ENCODE results near the gene TAS1R1.
A peak's percentile ranks its signal among the peaks of the same experiment; 100 is the strongest.

Gene TAS1R1

GRCh38 chr1:6554907-6555778 lies at the start of gene TAS1R1:
Gene TAS1R1, plus strand, starts transcription at chr1:6555307. Its CDS starts 67 bp downstream, at chr1:6555374.
- H3K4me3 ChIP-seq (ENCODE audit: low read depth, low read length), result peak within 1 kb of the TSS; percentile 91
- no peak for DNase-seq (ENCODE audit: low read depth)
- TF ChIP-seq CTCF (IDR thresholded peaks at IDR 0.05; ENCODE audit: low read depth, low read length) (no peak), MYC (IDR thresholded peaks at IDR 0.05; ENCODE audit: low read depth, low read length) (no peak), POLR2A (IDR thresholded peaks at IDR 0.05; ENCODE audit: extremely low read depth, insufficient read length) (no peak), MAX (IDR thresholded peaks at IDR 0.05; ENCODE audit: low read depth, low read length) (no peak)

- no peak overlapping the region for H3K4me3 ChIP-seq (ENCODE audit: low read depth, low read length)
- no peak for DNase-seq (ENCODE audit: low read depth)
- no peak for TF ChIP-seq MAX (IDR thresholded peaks at IDR 0.05; ENCODE audit: low read depth, low read length)
- no peak for TF ChIP-seq MYC (IDR thresholded peaks at IDR 0.05; ENCODE audit: low read depth, low read length)
- TF ChIP-seq POLR2A (IDR thresholded peaks at IDR 0.05; ENCODE audit: extremely low read depth, insufficient read length), result no peak
- no peak for TF ChIP-seq CTCF (IDR thresholded peaks at IDR 0.05; ENCODE audit: low read depth, low read length)
These were observed 49.5 kb upstream of the TAS1R1 start for GRCh38 chr1:6505367-6506209.

GRCh38 chr1:6506210-6507036 lies 48.7 kb upstream of the TAS1R1 start:
- peak; percentile 77 for DNase-seq (ENCODE audit: low read depth)
- H3K4me3 ChIP-seq (ENCODE audit: low read depth, low read length), result no peak overlapping the region
- TF ChIP-seq MYC (IDR thresholded peaks at IDR 0.05; ENCODE audit: low read depth, low read length), result no peak
- TF ChIP-seq CTCF (IDR thresholded peaks at IDR 0.05; ENCODE audit: low read depth, low read length), result no peak
- TF ChIP-seq POLR2A (IDR thresholded peaks at IDR 0.05; ENCODE audit: extremely low read depth, insufficient read length), result no peak
- no peak for TF ChIP-seq MAX (IDR thresholded peaks at IDR 0.05; ENCODE audit: low read depth, low read length)

GRCh38 chr1:6507037-6507428 lies 48.1 kb upstream of the TAS1R1 start:
- TF ChIP-seq MAX (IDR thresholded peaks at IDR 0.05; ENCODE audit: low read depth, low read length), result no peak
- no peak for TF ChIP-seq MYC (IDR thresholded peaks at IDR 0.05; ENCODE audit: low read depth, low read length)
- no peak for TF ChIP-seq POLR2A (IDR thresholded peaks at IDR 0.05; ENCODE audit: extremely low read depth, insufficient read length)
- no peak for TF ChIP-seq CTCF (IDR thresholded peaks at IDR 0.05; ENCODE audit: low read depth, low read length)
- DNase-seq (ENCODE audit: low read depth), result peak; percentile 86
- H3K4me3 ChIP-seq (ENCODE audit: low read depth, low read length), result no peak overlapping the region

GRCh38 chr1:6507461-6507911 lies 47.6 kb upstream of the TAS1R1 start:
- DNase-seq (ENCODE audit: low read depth), result no peak
- no peak for TF ChIP-seq CTCF (IDR thresholded peaks at IDR 0.05; ENCODE audit: low read depth, low read length)
- no peak for TF ChIP-seq POLR2A (IDR thresholded peaks at IDR 0.05; ENCODE audit: extremely low read depth, insufficient read length)
- no peak for TF ChIP-seq MAX (IDR thresholded peaks at IDR 0.05; ENCODE audit: low read depth, low read length)
- no peak for TF ChIP-seq MYC (IDR thresholded peaks at IDR 0.05; ENCODE audit: low read depth, low read length)
- H3K4me3 ChIP-seq (ENCODE audit: low read depth, low read length), result no peak overlapping the region

Measured in NB4 (cell line).